NT2/D1 (cell line): ENCODE results near the gene CDCA4.

ENCODE experiments used
- SUZ12 ChIP-seq: IDR thresholded peaks from 2 replicates; pipeline ENCODE4 v1.6.1; 2011; ENCODE audit not compliant: insufficient read length, insufficient read depth; ENCODE audit errors: extremely low read depth
- YY1 ChIP-seq: IDR thresholded peaks from 2 replicates; pipeline ENCODE4 v1.6.1; 2011; ENCODE audit not compliant: insufficient read length, insufficient read depth
- ZNF274 ChIP-seq: IDR thresholded peaks from 2 replicates; pipeline ENCODE4 v1.6.1; 2011; ENCODE audit warnings: mild to moderate bottlenecking, low read depth, low read length

DNA sequence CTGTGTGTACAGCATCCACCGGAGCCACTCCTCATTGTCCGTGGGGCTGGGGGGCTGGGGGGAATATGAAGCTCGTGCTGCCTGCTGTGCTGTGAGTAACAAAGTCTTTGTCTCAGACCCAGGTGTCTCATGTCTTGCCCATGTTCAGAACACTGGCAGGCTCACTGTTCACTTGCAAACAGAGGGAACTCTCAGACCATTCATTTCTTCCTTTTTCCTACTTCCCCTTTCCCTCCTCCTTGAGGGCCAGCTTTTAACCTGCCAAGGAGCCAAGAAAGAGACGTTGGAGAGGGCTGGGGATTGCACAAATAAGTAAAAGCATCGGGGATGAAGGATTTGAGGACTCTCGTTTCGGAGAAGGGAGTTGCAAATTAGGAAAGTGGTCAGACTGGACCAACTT, 22.8 kb upstream of the CDCA4 start:
- TF ChIP-seq YY1: no peak
- no peak for TF ChIP-seq ZNF274
- no peak for TF ChIP-seq SUZ12
